COLO668 (cell line): ENCODE measurements around the gene ARSA.
A peak's percentile ranks its signal among the peaks of the same experiment; 100 is the strongest.

Experiments
- DNase-seq: peaks from one replicate; lab custom pipeline; 2025; ENCODE audit not compliant: unreplicated experiment; lab: John Stamatoyannopoulos, UW

The ARSA gene

DNA sequence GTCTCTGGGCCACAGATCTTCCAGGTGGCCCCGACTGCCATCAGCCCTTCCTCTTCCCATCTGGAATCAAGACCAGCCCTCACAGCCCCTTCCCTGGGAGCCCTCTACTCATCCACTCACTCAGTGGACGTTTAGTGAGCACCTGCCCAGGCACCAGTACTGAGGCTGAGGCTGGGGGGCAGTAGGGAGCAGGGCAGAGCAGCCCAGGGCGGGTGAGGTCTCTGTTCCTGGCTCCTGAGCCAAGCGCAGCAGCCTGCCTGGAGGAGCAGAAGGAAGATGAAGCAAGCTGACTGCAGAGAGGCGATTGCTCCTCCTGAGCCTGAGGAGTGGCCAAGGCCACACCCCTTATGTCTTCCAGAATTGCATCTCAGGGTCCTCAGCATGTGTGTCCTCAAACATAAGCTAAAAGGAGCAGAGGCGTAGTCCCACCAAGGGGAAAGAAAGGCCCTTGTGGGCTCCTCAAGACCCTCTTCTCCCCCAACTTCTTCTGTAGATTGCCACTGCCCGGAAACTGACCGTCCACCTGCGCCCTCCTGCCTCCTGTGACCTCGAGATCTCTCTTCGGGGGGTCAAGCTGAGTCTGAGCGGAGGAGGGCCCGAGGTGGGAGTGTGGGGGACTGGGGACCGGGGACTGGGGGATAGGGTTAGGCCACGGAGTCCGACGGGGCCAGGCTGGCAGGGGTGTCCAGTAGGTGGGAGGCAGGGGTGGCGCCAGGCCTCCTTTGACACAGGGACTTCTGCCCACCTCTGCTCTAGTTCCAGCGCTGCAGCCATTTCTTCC, 21.6 kb downstream of the ARSA start:
- peak; percentile 18 for DNase-seq

DNA sequence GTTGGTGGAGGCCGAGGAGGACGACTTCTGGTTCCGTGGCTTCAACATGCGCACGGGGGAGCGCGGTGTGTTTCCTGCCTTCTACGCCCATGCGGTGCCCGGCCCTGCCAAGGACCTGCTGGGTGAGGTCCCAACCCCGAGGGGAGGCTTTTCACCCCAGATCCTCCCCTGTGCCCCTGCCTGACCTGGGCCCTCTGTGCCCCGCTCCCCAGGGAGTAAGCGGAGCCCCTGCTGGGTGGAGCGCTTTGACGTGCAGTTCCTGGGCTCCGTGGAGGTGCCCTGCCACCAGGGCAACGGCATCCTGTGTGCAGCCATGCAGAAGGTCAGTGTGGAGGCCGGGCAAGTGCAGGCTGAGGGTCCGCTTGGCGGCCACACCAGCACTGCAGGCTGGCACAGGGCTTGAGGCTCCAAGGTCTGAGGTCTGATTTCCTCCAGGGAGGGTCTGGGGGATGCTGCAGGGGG, 22.3 kb downstream of the ARSA start:
- no peak for DNase-seq

- DNase-seq: no peak
Measured at GRCh38 chr22:50605002-50605612, 22.8 kb downstream of the ARSA start.

GRCh38 chr22:50604256-50605001, 23.5 kb downstream of the ARSA start:
- no peak for DNase-seq

- DNase-seq: no peak
Measured at GRCh38 chr22:50603511-50604255, 24.3 kb downstream of the ARSA start.

DNA sequence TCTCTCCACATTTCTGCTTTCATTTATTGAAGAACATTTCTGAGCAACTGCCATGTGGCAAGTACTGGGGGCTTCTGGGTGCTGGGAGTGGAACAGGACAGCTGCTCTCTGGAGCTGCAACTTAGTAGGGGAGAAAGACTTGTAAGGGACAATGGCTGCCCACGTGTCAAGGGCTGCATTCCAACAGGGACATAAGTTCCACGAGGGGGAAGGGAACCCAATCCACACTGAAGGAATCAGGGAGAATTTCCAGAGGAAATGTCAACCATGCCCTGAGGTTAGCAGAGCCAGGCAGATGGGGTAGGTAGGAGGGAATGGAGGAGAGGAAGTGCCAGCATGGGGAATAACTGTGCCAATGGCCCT, 25.6 kb downstream of the ARSA start:
- no peak for DNase-seq

GRCh38 chr22:50601669-50602337, 26.1 kb downstream of the ARSA start:
- DNase-seq: no peak

DNA sequence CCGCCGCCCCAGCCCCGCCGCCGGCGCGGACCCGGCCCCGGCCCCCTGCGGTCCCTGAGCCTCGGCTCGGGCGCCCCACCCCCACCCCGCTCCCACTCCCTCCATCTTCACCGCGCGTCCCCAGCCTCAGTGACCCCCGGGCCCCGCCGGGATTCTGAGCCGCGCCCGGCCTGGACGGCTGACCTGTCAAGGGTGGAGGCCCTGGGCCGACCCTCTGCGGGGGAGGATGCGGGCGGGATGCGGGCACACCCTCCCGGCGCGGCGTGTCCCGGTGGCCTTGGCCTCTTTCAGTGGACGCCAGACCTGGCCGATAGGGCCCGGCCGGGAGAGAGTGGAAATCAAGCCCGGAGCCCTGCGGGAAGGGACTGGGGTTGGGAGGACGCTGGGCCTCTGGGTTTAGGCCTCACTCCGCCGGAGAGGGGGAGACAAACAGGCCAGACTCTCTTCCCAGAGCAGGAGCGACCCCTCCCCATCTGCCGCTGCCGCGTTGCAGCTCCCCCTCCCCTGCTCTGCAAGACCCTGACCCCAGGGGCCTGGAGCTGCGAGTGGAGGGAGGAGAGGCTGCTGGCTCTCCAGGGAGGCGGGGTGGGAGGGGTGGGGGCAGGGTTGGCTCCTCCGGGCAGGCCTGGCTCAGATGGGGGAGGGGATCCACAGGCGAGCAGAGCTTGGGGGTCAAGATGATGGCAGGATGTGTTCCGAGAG, 26.8 kb downstream of the ARSA start:
- DNase-seq: peak; percentile 43

- DNase-seq: peak; percentile 65
Measured at GRCh38 chr22:50600538-50600937, 27.4 kb downstream of the ARSA start, which contains the start of gene MAPK8IP2. Gene MAPK8IP2, plus strand, starts transcription at chr22:50600793. Its CDS starts 26 bp downstream, at chr22:50600819.

- peak; percentile 34 for DNase-seq
Measured at GRCh38 chr22:50599816-50600455, 28.0 kb downstream of the ARSA start.

DNA sequence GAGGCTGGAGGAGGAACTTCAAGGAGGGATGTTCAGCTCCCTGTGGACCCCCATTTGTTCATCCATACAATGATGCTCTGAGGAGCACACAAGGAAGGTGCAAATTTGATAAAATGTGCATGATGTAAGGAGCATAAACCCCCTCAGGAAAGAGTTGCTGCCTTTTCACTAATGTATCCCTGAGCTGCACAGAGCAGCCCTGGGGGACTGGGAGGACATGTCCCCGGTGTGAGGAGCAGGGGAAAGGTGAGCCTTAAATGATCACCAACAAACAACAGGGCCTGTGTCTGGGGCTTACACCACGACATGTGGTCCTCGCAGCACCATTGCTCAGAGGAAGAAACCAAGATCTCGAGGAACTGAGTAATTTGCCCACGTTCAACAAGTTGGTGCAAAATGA, 30.9 kb downstream of the ARSA start:
- DNase-seq: no peak

GRCh38 chr22:50595189-50595588, 32.8 kb downstream of the ARSA start:
- DNase-seq: no peak

DNA sequence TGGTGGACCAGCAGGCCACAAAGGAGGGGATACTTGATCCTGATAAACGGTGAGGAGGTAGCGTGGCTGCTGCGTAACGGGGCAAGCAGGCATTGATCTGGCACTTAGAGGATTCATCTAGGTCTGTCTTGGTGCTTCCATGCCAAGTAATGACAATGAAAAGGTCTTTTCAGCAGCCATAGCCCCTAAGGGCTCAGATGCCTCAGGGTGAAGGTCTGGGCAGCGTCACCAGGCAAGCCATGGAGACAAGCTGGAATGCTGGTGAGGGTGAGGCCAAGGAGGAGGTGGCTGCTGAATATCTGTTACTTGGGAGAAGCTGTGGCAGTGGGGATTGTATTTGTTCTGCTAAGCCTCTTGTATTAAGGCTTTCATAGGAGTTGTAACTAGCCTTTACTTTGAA, 40.5 kb downstream of the ARSA start:
- no peak for DNase-seq

- no peak for DNase-seq
Measured at GRCh38 chr22:50586416-50586815, 41.5 kb downstream of the ARSA start.

DNA sequence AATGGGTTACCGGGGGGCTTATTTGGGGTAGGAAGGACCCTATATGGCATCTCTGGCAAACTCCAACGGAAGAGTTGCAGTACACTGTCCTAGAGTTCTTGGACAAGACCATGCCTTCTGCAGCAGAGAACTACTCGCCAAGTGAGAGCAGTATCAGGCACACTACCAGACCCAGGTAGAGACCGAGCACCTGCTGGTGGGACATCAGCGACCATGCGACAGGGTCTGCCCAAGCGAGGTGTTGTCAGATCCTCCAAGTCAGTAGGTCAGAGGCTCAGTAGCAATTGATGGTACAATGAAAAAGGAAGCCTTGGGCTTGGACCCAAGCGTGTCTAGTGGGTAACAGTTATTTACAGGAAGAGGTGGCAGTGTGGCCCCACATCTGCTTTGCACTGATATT, 42.2 kb downstream of the ARSA start:
- no peak for DNase-seq

GRCh38 chr22:50585238-50585637, 42.7 kb downstream of the ARSA start:
- no peak for DNase-seq

DNA sequence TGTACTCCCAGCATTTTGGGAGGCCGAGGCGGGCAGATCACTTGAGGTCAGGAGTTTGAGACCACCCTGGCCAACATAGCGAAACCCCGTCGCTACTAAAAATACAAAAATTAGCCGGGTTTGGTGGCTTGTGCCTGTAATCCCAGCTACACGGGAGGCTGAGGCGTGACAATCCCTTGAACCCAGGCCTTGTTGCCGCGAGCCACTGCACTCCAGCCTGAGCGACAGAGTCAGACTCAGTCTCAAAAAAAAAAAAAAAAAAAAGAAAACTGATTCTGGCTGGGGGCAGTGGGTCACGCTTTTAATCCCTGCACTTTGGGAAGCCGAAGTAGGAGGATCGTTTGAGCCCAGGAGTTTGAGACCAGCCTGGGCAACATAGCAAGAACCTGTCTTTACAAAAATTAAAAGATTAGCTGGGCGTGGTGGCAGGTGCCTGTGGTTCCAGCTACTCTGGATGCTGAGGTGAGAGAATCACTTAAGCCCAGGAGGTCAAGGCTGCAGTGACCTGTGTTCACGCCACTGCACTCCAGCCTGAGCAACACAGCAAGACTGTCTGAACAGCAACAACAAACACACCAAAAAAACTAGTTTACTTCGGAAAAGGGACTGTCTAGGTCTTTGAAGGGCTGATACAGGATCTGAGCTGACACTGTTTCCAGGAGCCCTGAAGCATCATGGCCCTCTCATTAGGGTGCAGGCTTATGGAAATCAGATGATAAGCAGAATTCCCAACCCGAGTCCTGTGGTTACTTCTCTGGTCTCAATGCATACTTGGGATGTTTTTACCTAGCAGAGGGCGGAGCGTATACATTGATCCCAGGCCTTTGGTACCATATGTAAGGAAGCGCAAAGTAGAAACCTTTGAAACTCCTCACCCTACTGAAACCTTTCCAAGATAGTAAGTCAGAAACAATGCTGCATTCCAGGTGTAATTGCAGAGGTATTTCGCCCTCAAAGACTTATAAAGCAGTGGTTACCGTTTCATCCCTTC, 43.6 kb downstream of the ARSA start:
- no peak for DNase-seq

- no peak for DNase-seq
Measured at GRCh38 chr22:50583294-50583861, 44.6 kb downstream of the ARSA start.
